GM21723 (cell line): Measurements from ENCODE around the gene MCF2L.

Experiments used
- ATAC-seq: cut with Tn5 transposase; IDR thresholded peaks from one replicate; pipeline ENCODE4 v1.9.1; 2021; ENCODE audit warnings: mild to moderate bottlenecking, moderate library complexity; ENCODE audit not compliant: unreplicated experiment

Gene MCF2L

DNA sequence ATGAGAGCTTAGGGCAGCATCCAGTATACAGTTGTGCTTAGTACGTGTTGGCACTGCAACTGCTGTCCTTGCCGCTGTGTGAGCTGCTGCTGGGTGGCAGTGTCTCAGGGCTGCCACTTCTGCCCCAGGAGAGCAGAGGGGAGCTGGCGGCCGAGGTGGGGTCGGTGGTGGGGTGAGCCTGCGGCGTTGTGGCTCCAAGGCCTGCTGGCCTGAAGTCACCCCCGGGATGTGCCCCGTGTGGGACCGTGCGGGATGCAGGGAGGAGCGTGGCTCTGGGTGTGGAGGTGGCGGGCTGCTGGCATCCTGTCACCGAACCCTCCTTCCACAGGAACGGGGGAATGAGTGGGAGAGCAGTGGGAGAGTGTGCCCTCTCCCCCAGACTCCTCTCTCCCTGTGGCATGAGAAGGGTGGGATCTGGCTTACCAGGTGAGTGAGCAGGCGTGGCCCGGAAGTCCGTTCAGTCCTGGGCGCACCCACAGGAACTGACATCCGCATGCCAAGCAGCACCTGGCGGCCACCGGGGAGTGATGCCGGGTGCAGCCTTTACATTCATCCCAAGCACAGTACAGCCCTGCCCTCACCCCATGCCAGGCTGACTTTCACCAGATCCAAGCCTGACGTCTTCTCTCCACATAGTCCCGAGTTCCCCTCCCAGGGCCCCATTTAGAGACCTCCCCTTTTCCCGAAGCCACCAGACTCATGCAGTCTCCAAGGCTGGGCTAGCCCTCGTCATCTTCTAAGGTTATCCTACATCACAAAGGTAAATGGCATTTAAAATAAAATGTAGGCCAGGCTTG lies 26.6 kb downstream of the MCF2L start:
- no peak for ATAC-seq

DNA sequence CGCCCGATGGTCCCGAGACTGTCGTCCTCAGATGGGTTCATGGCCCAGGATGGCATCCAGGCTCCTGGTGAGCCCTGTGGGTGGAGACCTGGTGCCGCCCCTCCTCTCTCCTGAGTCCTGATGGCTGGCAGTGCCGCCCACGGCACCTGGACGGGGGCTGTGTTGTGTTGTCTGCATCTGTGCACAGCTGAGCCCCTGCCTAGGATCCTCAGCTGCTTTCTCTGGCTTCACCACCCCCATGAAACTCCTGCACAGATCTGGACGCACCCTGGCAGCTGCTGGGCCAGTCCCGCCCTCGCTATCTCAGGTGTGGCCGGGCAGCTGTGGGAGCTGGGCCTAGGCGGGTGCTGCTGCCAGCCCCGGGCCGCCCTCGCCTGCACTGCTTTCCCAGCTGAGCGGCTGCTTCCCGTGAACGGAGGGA lies 27.7 kb downstream of the MCF2L start:
- ATAC-seq, result no peak

DNA sequence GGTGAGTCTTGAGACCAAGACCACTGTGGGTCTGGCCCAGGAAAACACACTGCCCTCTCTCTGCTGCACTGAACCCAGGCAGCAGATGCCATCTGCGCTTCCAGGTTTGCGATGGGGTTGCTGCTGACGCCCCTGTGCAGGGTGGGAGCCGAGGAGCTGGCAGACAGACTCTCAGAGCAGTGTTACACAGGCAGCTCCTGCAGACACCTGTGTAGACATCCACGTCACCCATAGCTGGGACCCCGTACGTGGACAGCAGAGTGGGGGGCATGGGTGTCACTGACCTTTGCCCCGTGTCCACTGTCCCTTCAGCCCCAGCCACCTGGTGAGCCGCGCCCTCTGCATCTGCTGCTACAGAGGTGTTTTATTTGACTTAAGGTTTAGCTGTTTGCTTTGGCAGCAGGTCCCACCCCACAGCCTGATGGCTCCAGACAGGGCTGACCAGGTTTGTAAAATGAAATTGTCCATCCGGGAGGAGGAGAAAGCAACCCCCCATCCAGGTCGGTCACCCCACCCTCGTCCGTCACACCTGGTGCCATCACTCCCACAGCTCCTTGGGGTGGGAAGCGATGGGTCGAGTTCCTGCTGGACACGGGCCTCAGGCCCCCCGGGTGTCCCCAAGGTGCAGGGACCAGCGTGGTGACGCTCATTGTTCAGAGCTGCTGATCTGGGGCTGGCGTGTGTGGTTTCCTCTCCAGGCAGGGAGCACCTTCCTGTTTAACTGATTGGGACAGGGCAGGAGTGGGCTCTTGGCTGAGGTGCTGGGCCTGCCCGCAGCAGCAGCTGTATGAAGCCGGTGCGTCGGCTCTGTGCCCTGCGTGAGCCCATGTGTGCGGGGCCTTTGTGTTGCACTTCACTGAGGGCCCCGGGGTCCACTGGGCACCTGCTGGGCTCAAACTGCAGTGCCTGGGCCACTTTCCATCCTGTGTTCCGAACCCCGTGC lies 28.4 kb downstream of the MCF2L start:
- ATAC-seq, result no peak

DNA sequence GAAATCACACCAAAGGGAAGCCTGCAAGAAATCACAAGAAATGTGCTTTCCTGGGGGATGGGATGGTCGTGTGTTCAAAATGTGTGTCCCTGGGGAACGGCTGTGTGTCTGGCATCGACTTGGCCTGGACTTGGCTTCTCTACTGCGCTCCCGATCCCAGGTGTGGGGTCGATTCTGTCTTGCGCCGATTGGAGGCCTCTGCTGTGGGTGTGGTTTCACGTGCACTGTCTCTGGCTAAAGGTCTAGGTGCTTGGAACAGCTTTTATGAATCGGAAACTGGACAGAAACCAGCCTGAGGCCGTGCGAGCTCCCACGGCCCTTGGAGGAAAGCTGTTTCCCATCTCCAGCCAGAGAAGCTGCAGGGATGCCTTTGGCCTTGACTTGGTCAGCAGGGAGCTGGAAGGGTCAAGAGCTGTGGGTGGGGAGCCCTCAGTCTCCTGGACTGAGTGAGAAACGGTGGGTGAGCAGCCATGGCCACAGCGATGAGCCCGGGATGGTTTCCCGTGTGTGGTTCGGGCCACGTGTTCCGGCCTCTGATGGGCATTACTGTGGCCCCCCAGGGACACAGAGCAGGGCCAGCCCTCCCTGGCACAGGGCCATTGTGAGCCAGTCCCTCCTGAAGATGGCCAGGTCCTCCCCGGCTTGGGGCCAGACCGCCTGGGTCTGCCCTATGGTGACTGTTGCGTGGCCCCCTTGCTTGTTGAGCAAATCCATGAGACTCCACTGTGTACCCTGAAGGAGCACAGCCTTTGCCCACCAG lies 29.7 kb downstream of the MCF2L start:
- no peak for ATAC-seq

DNA sequence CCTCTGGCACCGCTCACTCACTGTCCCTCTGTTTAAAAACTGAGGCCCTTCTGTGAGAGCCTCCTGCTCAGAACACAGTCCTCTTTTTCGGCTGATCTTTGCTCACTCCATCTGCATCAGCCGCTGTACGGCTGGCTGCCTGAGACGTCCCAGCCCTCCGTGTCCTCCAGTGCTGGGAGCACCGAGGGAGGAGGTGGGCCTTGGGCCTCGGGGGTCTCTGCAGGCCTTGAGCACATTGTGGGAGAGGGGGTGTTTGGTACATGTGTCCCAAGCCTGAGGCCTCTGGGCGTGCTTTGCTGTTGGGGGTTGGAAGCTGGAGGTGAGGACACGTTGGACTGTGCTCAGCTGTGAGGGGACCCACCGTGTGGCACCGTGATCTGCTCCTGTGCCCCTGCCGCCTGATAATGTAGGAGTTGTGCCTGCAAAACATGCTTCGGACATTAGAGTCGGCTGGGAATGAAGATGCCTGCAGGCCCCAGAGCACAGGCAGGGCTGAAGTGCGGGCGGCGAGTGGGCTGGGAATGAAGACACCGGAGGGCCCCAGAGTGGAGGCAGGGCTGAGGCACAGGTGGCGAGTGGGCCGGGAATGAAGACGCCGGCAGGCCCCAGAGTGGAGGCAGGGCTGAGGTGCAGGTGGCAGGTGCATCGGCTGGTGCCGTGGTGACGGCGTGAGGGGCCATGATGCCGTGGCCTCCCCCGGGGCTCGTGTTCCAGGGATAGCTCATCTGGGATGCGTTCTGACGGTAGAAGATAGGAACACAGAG lies 30.6 kb downstream of the MCF2L start:
- no peak for ATAC-seq

DNA sequence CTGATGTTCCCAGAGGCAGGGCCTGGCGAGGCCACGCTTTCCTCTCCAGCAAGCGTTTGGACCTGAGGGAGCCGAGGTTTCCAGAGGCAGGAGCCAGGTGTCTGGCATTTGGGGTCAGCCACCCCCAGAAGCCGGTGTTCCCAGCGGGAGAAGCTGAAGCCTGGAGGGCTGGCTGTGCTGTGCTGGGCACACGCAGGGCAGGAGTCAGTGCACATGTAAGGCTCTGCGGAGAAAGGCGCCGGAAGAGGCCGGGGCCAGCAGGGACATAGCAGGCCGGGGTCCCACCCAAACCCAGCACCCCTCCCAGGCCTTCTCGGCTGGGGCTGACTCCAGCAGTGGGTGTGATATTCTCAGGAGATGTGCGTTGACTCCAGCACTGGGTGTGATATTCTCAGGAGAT lies 31.6 kb downstream of the MCF2L start:
- no peak for ATAC-seq

DNA sequence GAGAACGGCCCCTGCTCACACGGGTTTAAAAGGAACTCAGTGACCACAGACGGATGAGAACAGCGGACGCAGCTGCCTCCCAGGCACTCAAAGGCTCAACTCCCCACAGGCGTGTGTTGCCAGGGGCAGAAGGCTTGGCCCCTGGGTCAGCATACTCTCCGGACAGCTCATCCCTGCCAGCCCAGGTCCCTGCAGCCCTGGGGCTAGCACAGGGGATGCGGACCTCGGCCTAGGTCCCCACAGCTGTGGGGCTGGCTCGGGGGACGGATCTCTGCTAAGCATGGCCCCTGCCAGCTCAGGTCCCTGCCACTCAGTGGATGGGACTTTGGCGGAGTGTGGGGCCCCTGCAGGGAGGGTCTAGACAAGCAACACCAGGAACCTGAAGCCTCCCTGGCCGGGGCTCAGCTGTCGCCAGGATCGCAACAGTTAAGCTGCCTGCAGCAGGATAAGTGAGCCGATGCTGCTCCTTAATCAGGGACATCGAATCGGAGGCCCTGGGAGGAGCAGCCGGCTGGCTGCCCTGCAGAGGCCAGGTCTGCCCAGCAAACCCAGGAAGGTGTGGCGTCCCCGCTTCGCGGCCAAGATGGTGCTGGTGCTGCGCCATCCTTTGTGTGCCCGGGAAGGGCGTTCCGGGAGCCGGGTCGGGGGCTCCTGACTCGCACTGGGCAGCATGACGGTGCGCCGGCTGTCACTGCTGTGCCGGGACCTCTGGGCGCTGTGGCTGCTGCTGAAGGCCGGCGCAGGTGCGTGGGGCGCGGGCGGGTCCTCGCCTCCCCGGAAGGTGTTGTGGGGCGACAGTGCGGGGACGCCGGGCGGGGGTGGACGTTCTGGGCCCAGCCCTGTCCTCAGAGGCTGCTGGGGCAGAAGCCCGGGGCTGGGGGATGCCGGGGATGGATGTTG lies 32.5 kb downstream of the MCF2L start:
- ATAC-seq, result no peak

DNA sequence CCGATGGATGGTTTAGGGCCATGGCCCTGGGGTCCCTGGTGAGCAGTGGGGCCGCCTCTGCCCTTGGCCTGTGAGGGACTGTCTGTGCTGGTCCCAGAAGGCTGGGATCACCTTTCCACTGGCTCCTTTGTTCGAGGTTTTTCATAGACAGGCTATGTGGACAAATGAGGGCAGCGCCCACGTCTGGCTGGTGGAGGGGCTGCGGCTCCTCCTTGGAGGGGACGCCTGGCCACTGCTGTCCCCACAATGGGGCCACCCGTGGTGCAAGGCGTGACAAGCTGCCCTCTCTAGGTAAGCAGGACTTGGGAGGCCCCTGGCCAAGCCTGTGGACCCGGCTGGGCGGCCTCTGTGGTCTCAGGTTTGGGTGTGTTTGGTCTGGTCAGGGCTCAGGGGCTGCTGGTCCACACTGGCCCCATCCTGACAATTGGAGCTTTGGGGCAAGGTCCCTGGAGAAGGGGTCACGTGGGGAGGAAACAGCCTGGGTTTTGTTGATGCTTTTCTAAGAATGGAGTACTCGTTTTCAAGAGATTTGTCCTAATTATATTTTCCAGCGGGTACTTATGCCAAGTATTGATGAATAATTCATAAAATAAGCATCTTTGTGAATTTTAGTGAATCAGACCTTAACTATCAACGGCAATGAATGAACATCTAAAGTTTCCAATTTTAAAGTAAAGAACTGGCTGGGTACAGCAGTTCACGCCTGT lies 33.3 kb downstream of the MCF2L start:
- ATAC-seq, result no peak

DNA sequence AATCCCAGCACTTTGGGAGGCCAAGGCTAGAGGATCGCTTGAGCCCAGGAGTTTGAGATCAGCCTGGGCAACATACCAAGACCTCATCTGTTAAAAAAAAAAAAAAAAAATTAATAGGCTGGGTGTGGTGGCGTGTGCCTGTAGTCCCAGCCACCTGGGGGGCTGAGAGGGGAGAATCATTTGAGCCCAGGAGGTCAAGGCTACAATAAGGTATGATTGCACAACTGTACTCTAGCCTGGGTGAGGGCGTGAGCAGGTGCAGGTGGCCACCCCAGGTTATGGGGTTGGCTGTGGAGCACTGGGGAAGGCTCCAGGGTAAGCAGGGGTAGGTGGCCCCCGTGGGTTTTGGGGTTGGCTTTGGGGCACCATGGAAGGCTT lies 33.9 kb downstream of the MCF2L start:
- no peak for ATAC-seq

DNA sequence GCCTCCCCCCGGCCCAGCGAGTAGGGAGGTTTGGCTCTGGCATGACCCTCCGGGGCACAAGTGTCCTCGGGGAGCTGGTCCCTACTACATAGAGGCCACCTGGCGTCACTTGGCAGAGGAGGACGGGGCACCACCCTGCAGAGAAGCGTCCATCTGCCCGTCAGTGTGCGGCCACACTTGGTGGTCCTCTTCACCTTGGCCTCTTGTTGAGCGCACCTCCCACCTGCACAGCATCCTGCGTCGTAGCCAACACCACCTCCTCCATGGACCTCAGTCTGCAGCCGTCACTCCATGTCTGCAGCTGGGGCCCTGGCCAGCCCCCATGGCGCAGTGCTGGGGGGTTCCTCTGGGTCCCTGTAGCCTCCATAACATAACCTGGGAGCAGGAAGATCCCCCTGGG lies 35.1 kb downstream of the MCF2L start:
- ATAC-seq, result no peak

DNA sequence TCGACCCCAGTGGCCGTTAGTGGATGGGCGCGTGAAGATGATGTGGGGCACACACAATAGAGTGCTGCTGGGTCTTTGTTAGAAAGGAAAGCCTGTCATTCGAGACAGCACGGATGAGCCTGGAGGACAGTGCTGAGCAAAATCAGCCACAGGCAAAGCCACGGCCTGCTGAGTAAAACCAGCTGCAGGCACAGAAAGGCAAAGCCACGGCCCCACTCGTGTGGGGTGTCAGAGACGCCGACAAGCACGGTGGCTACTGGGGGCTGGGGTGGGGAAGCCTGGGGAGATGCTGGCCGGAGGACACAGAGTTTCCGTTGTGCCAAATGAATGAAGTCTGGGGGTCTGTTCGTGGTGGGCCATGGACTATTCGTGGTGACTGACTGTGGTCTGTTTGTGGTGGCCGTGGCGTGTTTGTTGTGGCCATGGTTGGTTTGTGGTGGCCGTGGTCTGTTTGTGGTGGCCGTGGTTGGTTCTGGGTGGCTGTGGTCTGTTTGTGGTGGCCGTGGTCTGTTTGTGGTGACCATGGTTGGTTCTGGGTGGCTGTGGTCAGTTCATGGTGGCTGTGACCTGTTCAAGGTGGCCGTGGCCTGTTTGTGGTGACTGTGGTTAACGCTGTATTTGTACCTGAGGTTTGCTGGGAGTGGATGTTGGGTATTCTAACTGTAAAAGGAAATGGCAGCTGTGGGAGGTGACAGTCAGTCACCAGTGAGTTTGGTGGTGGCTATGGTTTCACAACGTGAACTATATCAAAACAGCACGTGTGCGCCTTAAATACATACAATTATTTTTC lies 36.3 kb downstream of the MCF2L start:
- ATAC-seq, result no peak

DNA sequence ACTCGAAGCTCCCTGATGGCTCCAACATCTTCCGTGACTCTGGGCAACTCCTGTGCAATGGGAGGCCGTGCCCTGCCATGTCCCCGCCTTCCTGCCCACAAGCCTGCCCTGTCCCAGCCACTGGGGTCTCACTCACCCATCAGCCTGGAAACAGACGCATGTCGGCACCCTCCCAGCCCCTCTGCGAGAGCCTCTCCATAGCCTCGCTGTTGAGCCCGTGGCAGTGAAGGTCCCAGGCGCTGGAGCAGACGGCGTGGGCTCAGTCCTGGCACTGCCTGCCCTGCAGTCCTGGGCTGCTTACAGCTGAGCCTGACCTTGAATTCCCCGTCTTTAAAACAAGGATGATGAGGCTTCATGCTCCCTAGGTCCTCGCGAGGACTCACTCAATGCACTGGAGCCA lies 37.0 kb downstream of the MCF2L start:
- no peak for ATAC-seq

DNA sequence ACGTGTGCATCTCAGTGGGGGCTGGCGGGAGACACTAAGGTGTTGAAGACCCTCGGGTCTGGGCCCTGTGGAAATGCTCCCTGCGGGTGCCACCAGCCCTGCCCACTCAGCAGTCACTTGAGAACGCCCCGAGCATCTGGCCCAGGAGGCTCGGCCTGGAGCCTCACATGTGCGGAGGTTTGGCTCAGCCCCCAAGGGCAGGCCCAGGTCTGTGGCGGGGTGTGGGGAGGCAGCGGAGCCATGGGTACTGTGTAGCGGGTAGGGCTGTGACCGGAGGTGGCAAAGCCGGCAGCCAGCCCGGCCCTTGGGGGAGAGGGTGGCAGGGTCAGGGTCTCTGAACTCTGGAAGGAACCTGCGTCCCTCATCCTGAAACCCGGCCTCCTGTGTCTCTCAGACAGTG lies 37.6 kb downstream of the MCF2L start:
- ATAC-seq, result no peak

DNA sequence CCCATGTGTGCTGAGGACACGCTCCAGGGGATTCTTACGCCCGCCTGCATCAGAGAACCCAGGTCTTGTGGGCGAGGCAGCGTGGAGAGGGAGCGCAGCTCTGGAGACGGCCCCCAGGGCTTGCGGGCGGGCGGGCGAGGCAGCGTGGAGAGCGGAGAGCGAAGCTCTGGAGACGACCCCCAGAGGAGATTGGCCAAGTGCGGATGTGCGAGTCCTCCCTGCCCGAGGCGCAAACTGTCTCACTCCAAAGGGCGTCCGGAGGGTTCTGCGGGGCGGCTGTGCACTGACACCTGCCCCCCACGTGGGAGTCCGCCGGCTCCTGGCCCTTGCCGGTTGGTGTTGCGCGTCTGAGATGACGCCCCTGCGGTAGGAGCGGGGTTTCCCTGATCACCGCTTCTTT lies 39.8 kb downstream of the MCF2L start:
- ATAC-seq, result no peak

DNA sequence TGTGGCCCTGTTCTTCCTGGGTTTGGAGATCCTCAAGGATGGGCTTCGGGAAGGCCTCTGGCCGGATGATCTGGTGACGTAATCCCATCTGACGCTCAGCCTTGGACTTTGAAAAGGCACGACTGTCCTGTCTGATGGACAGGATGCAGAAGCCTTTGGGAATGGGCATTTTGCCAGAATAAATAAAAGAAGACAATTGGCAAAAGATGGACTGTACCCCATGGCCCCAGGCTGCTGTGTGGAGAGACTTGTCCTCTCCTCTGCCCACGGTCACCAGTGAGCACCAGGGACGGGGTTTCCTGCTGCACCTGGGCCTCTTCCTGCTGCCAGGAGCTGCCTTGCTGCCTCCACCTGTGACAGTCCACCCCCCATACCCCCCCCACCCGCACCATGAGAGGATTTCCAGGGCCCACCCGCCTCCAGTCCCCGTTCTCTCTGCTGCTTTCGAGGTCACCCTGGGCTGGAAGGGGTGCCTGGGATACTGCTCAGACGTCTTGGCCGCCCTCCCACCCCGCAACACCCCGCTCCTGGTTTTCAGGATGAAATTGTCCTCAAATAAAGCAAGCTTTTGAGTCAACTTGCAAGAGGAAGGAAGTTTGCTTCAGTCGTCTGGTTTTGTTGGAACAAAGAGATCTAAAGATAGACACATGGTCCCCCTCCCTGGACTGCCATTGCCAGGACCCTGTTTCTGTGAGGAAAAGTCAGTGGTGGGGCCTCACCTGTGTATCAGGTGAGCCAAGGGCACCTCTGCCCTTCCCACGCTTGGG lies 40.9 kb downstream of the MCF2L start:
- ATAC-seq, result no peak

DNA sequence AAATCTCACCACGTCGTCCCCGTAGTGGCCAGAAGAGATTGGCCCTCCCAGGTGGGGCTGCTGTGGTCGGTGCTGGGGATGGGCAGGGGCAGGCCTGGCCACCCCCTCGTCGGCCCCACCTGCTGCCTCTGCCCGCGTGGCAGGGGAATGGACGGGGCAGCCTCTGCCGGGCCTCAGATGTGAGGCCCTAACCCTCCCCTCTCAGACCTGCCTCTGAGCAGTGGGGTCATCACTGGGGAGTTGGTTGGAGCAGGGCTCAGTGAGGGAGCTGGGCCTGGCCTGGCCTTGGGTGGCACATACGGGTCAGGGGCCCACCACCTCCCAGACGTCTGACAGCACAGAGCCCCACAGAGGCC lies 41.5 kb downstream of the MCF2L start:
- ATAC-seq, result no peak

DNA sequence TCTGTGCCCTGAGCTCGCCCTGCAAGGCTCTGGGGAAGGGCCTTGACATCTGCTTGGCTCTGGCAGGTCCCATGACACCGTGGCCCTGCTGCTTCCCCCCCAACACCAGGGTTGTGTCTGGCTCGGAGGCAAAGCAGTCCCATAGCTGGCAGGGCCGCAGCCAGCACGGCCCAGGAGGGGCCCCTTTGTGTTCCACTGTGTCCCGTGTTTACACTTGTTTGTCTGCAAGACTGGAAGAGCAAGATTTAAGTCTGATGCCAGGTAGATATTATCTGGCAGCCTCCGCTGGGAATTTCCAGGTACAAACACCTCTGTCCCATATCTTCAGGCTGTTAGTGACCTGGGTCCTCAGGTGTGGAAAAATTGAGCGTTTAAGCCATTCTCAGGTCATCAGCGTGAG lies 44.3 kb downstream of the MCF2L start:
- ATAC-seq, result no peak
